Lower lobe of right lung (tissue), 2 donors: Measurements from ENCODE around the gene NRXN3. TPM values are rescaled to one million over a fixed set of nuclear protein-coding genes. Genes with fewer than 3 reads are reported as not detected.

Experiments
- ATAC-seq, 2 donors: fragments of 200-7000 bp; cut with Tn5 transposase; one replicate each; pipeline ENCODE4 v1.9.1; 2020 to 2022; ENCODE audit warnings: mild to moderate bottlenecking in 2 of 2, moderate library complexity in 2 of 2
- DNase-seq: peaks from one replicate; pipeline ENCODE4 v3.0.0-alpha.2; 2020
- H3K27ac ChIP-seq: fragments of 200-600 bp; one replicate; pipeline ENCODE4 v1.8.0; 2022
- H3K27me3 ChIP-seq: fragments of 200-600 bp; one replicate; pipeline ENCODE4 v1.8.0; 2022; ENCODE audit warnings: low read depth
- H3K36me3 ChIP-seq: fragments of 200-600 bp; one replicate; pipeline ENCODE4 v1.8.0; 2022; ENCODE audit warnings: mild to moderate bottlenecking
- H3K4me1 ChIP-seq: fragments of 200-600 bp; one replicate; pipeline ENCODE4 v1.8.0; 2022
- H3K4me3 ChIP-seq: fragments of 200-600 bp; one replicate; pipeline ENCODE4 v1.8.0; 2022; ENCODE audit warnings: mild to moderate bottlenecking
- H3K9me3 ChIP-seq: fragments of 200-600 bp; one replicate; pipeline ENCODE4 v1.8.0; 2022
- CTCF ChIP-seq: fragments of 200-600 bp; IDR thresholded peaks from one replicate; pipeline ENCODE4 v1.8.0; 2022; ENCODE audit warnings: antibody characterized with exemption, mild to moderate bottlenecking
- intact Hi-C: fragments of 100-400 bp; cut with DNase I; formaldehyde crosslinking; loops from one replicate; pipeline ENCODE4 v1.11.0; 2022
- total RNA-seq: library from RNA; stranded (reverse); fragmentation: NEBNext Ultra II Directional; extraction: Animal tissue kit (Norgen Biotek cat#: 25700); gene quantifications from one replicate; pipeline ENCODE4 v1.2.1, GENCODE V29; 2021
- donor health status: DM: no; HTN: yes; CAD: no; lungs with severe emphysema.

The NRXN3 gene
- total RNA-seq, 1 donor from 2014 or later = 9.0 TPM

- DNase-seq = no peak
- ATAC-seq = no peak
- Histone ChIP-seq H3K27me3 (no peaks in the 10 kb centered on the region), H3K4me3 (no peak overlapping the region), H3K27ac (no peak overlapping the region), H3K36me3 (no peaks in the 10 kb centered on the region), H3K9me3 (no peaks in the 10 kb centered on the region), H3K4me1 (no peaks in the 10 kb centered on the region)
- no peak for TF ChIP-seq CTCF
- intact Hi-C loops = no loop called here
Measured at GRCh38 chr14:79229383-79229909, 1059.3 kb downstream of the NRXN3 start.

- TF ChIP-seq CTCF = no peak
- Histone ChIP-seq H3K27ac (no peak overlapping the region), H3K9me3 (no peaks in the 10 kb centered on the region), H3K4me3 (no peak overlapping the region), H3K4me1 (no peaks in the 10 kb centered on the region), H3K27me3 (no peaks in the 10 kb centered on the region), H3K36me3 (no peaks in the 10 kb centered on the region)
- no peak for DNase-seq
- no peak for ATAC-seq
- intact Hi-C loops = no loop called here
Measured at GRCh38 chr14:79242666-79243065, 1072.5 kb downstream of the NRXN3 start.

GRCh38 chr14:79246173-79246572 lies 1076.0 kb downstream of the NRXN3 start:
- DNase-seq = no peak
- intact Hi-C loops = no loop called here
- Histone ChIP-seq H3K36me3 (no peaks in the 10 kb centered on the region), H3K9me3 (no peaks in the 10 kb centered on the region), H3K4me3 (no peak overlapping the region), H3K27me3 (no peaks in the 10 kb centered on the region), H3K27ac (no peak overlapping the region), H3K4me1 (no peaks in the 10 kb centered on the region)
- no peak for TF ChIP-seq CTCF
- ATAC-seq = no peak

GRCh38 chr14:79248126-79248525 lies 1078.0 kb downstream of the NRXN3 start:
- ATAC-seq (no peak), DNase-seq (no peak)
- Histone ChIP-seq H3K4me3 (no peak overlapping the region), H3K36me3 (no peaks in the 10 kb centered on the region), H3K4me1 (no peaks in the 10 kb centered on the region), H3K9me3 (no peaks in the 10 kb centered on the region), H3K27ac (no peak overlapping the region), H3K27me3 (no peaks in the 10 kb centered on the region)
- intact Hi-C loops = no loop called here
- no peak for TF ChIP-seq CTCF

- Histone ChIP-seq H3K4me1 (no peaks in the 10 kb centered on the region), H3K36me3 (no peaks in the 10 kb centered on the region), H3K27ac (no peak overlapping the region), H3K27me3 (no peaks in the 10 kb centered on the region), H3K9me3 (no peaks in the 10 kb centered on the region), H3K4me3 (no peak overlapping the region)
- intact Hi-C loops = no loop called here
- DNase-seq = no peak
- no peak for ATAC-seq
- no peak for TF ChIP-seq CTCF
Measured at GRCh38 chr14:79248771-79249170, 1078.6 kb downstream of the NRXN3 start.

- Histone ChIP-seq H3K27ac (no peak overlapping the region), H3K4me1 (no peaks in the 10 kb centered on the region), H3K9me3 (no peaks in the 10 kb centered on the region), H3K27me3 (no peaks in the 10 kb centered on the region), H3K36me3 (no peaks in the 10 kb centered on the region), H3K4me3 (no peak overlapping the region)
- intact Hi-C loops = no loop called here
- no peak for TF ChIP-seq CTCF
- DNase-seq = no peak
- no peak for ATAC-seq
Measured at GRCh38 chr14:79251278-79251677, 1081.1 kb downstream of the NRXN3 start.
